NCI-H1694 treated with DMSO at 0.1 percent for 48 hours (cell line): Measurements from ENCODE around the gene SLC28A2.
"Not testable (repeated sequence)": the region's sequence is repeated elsewhere in the genome, so short reads cannot be mapped to it uniquely, and the experiment has no call there.

Experiments
- DNase-seq: peaks from one replicate; lab custom pipeline; 2025; lab: John Stamatoyannopoulos, UW

SLC28A2 gene, protein sequence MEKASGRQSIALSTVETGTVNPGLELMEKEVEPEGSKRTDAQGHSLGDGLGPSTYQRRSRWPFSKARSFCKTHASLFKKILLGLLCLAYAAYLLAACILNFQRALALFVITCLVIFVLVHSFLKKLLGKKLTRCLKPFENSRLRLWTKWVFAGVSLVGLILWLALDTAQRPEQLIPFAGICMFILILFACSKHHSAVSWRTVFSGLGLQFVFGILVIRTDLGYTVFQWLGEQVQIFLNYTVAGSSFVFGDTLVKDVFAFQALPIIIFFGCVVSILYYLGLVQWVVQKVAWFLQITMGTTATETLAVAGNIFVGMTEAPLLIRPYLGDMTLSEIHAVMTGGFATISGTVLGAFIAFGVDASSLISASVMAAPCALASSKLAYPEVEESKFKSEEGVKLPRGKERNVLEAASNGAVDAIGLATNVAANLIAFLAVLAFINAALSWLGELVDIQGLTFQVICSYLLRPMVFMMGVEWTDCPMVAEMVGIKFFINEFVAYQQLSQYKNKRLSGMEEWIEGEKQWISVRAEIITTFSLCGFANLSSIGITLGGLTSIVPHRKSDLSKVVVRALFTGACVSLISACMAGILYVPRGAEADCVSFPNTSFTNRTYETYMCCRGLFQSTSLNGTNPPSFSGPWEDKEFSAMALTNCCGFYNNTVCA

DNA sequence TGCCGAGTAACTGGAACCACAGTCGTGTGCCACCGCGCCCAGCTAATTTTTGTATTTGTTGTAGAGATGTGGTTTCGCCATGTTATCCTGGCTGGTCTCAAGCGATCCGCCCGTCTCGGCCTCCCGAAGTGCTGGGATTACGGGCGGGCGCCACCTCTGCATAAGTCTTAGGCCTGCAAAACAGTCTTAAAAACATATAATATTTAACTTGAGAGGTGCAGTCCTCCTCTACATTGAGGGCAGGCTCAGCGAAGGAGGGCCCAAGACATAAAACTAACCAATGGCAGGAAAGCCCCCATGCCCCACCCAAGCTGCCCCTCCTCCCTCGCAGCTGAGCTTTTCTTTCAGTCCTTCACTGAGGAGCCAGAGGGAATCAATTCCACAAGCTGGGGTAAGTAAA lies at the start of gene SLC28A2:
Gene SLC28A2, plus strand, starts transcription at position 347 of the 400 bp plus-strand sequence. CDS start 982 bp downstream, outside the sequence.
- no peak for DNase-seq

DNA sequence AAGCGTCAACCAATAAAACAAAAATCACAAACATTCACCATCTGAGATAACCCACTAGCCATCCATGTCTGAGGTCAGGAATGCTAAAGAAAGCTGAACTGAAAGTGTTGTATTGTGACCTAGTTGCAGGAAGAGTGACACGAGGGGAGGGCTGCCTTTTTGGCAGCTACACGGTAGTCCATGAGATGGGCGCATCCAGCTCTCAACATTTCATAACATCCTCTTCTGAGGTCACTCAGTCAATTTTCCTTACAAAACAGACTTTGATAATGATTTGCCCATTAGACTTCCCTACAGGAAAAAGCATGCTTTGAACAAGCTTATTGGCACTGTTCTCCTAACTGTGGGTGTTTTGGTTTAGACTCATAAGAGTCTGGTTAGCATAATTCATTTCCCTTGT lies 48.9 kb upstream of the SLC28A2 start:
- DNase-seq = no peak

GRCh38 chr15:45205192-45205591 lies 46.8 kb upstream of the SLC28A2 start:
- peak; percentile 41 for DNase-seq

GRCh38 chr15:45212493-45212892 lies 39.5 kb upstream of the SLC28A2 start:
- no peak for DNase-seq

- no peak for DNase-seq
Measured at GRCh38 chr15:45221053-45221599, 30.9 kb upstream of the SLC28A2 start.

GRCh38 chr15:45221967-45222366 lies 30.1 kb upstream of the SLC28A2 start:
- no peak for DNase-seq

GRCh38 chr15:45224621-45225217 lies 27.3 kb upstream of the SLC28A2 start:
- no peak for DNase-seq

- no peak for DNase-seq
Measured at GRCh38 chr15:45225506-45226273, 26.3 kb upstream of the SLC28A2 start.

DNA sequence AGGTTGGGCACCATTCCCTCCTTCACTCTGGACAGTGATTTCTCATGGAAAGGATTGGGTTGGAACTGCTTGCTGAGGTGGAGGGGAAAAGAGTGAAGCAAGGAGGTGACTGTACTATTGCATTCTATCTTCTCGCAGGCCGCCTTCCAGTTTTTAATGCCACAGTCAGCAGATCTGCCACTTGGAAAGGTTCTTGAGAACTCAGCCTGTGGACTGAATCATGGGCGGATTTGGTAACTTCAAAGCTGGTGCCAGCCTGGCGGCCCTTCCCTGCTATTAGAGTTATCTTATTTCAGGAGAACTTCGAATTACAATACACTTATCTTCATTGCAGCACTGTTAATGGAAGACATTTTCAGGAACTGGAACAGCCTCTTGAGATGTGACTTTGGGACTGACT lies 23.1 kb upstream of the SLC28A2 start:
- no peak for DNase-seq

- no peak for DNase-seq
Measured at GRCh38 chr15:45230245-45230965, 21.6 kb upstream of the SLC28A2 start.

DNA sequence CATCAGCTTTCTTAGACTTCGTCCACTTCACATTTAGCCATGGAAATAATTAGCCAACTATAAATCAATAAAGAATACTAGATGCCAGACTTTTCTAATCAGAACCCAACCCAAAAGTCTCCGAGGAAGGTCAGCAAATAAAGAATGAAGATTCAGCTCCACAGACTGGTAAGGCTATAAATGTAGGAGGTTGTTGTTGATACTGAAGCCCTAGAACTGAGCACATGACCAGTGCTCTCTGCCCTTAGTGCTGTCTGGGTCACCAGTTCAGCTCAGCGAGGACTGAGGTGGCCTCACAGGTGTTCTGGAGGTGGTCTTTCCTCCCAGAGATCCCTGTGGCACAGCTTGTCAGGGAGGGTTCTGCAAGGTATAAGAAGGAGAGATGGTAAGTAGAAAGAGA lies 20.9 kb upstream of the SLC28A2 start:
- DNase-seq = no peak

- no peak for DNase-seq
Measured at GRCh38 chr15:45231864-45232562, 20.0 kb upstream of the SLC28A2 start.

DNA sequence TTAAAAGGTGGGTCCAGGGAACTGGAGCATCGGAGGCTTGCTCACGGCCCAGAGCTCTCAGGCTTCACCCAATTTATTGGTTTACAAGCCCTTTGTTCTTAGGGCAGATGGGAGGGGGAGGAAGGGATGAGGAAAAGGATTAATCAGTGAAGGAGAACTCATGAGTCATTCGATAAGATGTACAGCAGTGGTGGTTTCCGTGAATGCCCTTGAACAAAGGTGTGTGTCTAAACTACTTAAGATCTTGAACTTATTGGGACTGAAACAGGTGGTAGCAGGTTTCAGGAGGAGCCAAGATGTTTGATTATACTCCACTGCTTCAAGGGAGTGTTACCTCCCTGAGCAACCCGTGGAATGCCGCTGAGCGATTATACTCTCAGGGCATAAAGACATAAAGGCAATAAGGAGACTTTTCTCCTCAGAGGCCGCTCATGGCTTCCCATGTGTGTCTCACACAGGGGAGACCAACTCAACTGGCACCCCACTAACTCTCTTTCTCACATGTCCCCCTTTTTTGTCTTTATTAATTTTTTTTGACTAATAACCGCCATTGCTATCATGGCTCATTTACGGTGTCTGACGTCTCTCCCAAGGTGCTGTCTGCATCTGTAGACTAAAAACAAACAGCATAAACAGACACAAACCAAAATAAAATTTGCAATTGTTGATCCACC lies 17.3 kb upstream of the SLC28A2 start:
- no peak for DNase-seq

DNA sequence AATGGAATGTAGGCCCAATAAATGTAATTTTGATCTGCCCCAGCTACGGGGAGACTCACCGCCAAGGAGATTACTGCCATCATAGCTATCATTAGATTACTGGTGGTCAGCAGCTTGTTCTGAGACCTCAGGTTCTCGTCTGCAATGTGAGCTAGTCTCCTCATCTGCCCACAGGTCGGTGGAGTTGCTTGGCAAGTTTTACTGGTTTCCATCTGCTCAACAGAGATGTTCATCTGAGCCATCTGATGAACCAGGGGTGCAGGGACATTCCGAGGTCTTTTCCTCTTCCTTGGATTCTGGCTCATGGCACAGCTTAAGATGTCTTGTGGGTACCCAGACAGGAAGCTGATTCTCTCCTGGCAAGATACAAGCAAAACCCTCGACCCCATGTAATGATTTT lies 15.2 kb upstream of the SLC28A2 start:
- not testable (repeated sequence) for DNase-seq

GRCh38 chr15:45242289-45242688 lies 9.7 kb upstream of the SLC28A2 start:
- no peak for DNase-seq

DNA sequence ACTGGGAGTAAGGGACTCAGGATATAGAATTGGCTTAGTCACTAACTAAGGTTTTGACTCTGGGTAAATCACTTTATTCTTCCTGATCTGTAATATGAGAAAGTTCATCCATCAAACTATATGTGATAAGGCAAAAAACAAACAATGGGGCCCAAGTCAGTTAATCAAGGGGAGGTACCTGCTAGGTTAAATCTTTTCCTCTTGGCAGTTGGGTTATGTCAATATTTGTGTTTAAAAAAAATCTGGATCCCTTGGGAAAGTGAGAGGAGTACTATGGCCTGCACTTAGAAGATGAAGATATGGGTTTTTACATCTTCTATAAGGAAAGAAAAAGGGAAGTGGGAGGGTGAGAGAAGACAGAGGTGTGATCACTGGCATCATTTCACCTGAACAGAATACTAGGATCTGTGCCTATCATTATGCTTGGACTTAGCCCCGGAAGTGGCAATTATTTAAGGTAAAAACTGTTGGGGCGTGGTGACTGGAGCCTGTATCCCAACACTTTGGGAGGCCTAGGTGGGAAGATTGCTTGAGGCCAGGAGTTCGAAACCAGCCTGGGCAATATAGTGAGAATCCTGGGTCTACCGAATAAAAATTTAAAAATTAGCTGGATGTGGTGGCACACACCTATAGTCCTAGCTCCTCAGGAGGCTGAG lies 2.8 kb upstream of the SLC28A2 start:
- DNase-seq = no peak

DNA sequence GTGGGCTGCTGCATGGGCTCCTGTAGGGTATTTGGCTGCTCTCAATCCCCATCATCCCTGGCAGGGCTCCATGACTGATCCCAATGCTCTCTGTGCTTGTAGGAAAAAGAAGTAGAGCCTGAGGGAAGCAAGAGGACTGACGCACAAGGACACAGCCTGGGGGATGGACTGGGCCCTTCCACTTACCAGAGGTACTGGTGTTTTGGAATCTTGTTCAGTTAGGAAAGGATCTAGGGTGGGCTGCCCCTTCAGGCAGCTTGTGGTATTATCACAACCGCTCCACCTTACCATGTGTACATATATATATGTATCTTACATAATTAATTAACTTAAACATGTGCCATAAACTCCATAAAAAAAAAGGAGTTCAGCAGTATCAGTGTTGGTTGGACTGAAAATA lies 1.3 kb downstream of the SLC28A2 start:
- DNase-seq = no peak

GRCh38 chr15:45254405-45254804 lies 2.4 kb downstream of the SLC28A2 start:
- no peak for DNase-seq

DNA sequence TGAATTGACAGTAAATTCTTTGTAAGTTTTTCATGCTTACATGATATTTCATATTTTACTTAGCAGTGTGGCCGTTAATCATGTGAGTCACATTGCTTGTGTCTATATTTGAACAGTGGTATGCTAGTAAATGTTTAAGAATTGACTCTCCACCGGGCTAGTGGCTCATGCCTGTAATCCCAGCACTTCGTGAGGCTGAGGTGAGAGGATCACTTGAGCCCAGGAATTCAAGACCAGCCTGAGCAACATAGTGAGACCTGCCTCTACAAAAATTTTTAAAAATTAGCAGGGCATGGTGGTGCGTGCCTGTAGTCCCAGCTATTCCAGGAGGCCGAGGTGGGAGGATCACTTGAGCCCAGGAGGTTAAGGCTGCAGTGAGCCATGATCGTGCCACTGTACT lies 2.8 kb downstream of the SLC28A2 start:
- DNase-seq = not testable (repeated sequence)

GRCh38 chr15:45259796-45260195 lies 7.8 kb downstream of the SLC28A2 start:
- no peak for DNase-seq
